GM12878 (cell line): Measurements from ENCODE around the gene ADCY5. TPM values are rescaled to one million over a fixed set of nuclear protein-coding genes. Genes with fewer than 3 reads are reported as not detected.

Experiments used
- ATAC-seq: fragments of 200-7000 bp; cut with Tn5 transposase; 3 replicates; pipeline ENCODE4 v1.9.1; 2020; ENCODE audit warnings: mild to moderate bottlenecking, moderate library complexity
- BruUV-seq: library from RNA; stranded (reverse); fragments of 400-500 nt; replicated peaks from 2 replicates; lab custom pipeline; 2021; lab: Mats Ljungman, UMichigan
- CTCF ChIA-PET: fragments of 300-600 bp; sonication (Branson Sonifier 250); formaldehyde crosslinking; extraction: SDS; loops from one replicate; lab custom pipeline; 2021; ENCODE audit warnings: inconsistent platforms; lab: Yijun Ruan, JAX
- POLR2A ChIA-PET: fragments of 350-600 bp; formaldehyde crosslinking; extraction: SDS; loops from one replicate; lab custom pipeline; 2021; ENCODE audit warnings: inconsistent platforms; lab: Charles Lee
- RAD21 ChIA-PET: fragments of 300-600 bp; sonication (Branson Sonifier 250); formaldehyde crosslinking; loops from one replicate; lab custom pipeline; 2023; ENCODE audit warnings: antibody characterized with exemption; ENCODE audit not compliant: unreplicated experiment; lab: Charles Lee
- SMC1A ChIA-PET: fragments of 300-600 bp; sonication (Branson Sonifier 250); formaldehyde crosslinking; loops from one replicate; lab custom pipeline; 2023; ENCODE audit not compliant: unreplicated experiment, uncharacterized antibody; lab: Charles Lee
- DNase-seq: peaks from one replicate; pipeline ENCODE4 v3.0.0-alpha.2; 2011; ENCODE audit warnings: low read depth, low spot score
- FAIRE-seq: peaks from 3 replicates; lab custom pipeline; 2011; peaks lifted over from hg19 to GRCh38; lab: Jason Lieb, UNC
- H2AFZ ChIP-seq: 2 replicates; pipeline ENCODE4 v1.6.0; 2011; ENCODE audit warnings: low read depth, low read length, control low read depth; ENCODE audit not compliant: control insufficient read depth
- H3K27ac ChIP-seq: 2 replicates; pipeline ENCODE4 v1.5.1; 2011; ENCODE audit warnings: control low read depth; ENCODE audit not compliant: control insufficient read depth, insufficient read depth
- H3K27me3 ChIP-seq, 2 experiments: replicated peaks in 1 of 2; 2 replicates each; pipeline versions ENCODE4 v1.6.0 to v1.6.1; 2011; ENCODE audit warnings: low read length in 1 of 2; ENCODE audit not compliant: control insufficient read depth in 2 of 2, insufficient read depth in 2 of 2
- H3K36me3 ChIP-seq, 2 experiments: 2 replicates each; pipeline ENCODE4 v1.5.1; 2011; ENCODE audit warnings: low read length in 1 of 2; ENCODE audit not compliant: control insufficient read depth in 2 of 2, insufficient read depth in 2 of 2
- H3K4me1 ChIP-seq: 2 replicates; pipeline ENCODE4 v1.6.1; 2011; ENCODE audit warnings: mild to moderate bottlenecking, low read length, moderate library complexity, mixed read lengths; ENCODE audit not compliant: control insufficient read depth, insufficient read depth
- H3K4me2 ChIP-seq: 2 replicates; pipeline ENCODE4 v1.6.0; 2011; ENCODE audit warnings: control low read depth; ENCODE audit not compliant: control insufficient read depth, insufficient read depth
- H3K4me3 ChIP-seq: fragments of 200-600 bp; sonication (generic); 2 replicates; pipeline ENCODE4 v1.5.1; 2016
- H3K79me2 ChIP-seq: 2 replicates; pipeline ENCODE4 v1.6.0; 2011; ENCODE audit warnings: low read length; ENCODE audit not compliant: control insufficient read depth, insufficient read depth
- H3K9ac ChIP-seq: 2 replicates; pipeline ENCODE4 v1.8.0; 2011; ENCODE audit warnings: low read length, control low read depth, mixed read lengths; ENCODE audit not compliant: control insufficient read depth, insufficient read depth
- H3K9me3 ChIP-seq: replicated peaks from 3 replicates; pipeline ENCODE4 v1.5.1; 2011; ENCODE audit warnings: mild to moderate bottlenecking, low read length; ENCODE audit not compliant: control insufficient read depth, insufficient read depth
- H4K20me1 ChIP-seq: 2 replicates; pipeline ENCODE4 v1.6.0; 2011; ENCODE audit not compliant: control insufficient read depth, insufficient read depth
- EZH2 ChIP-seq: IDR thresholded peaks from 2 replicates; pipeline ENCODE4 v1.6.1; 2012; ENCODE audit warnings: low read depth, mild to moderate bottlenecking, control low read depth, inconsistent platforms, low read length, borderline replicate concordance; ENCODE audit not compliant: control insufficient read depth
- HDAC6 ChIP-seq: fragments of 200-600 bp; sonication (generic); IDR thresholded peaks from one replicate; pipeline ENCODE4 v1.8.0; 2017; ENCODE audit warnings: antibody characterized with exemption; ENCODE audit not compliant: unreplicated experiment
- MEF2A ChIP-seq: IDR thresholded peaks from 2 replicates; pipeline ENCODE4 v1.6.1; 2011; ENCODE audit warnings: low read depth, mild to moderate bottlenecking, low read length, moderate library complexity; ENCODE audit not compliant: insufficient read depth
- MEF2B ChIP-seq: fragments of 450-650 bp; IDR thresholded peaks from 2 replicates; pipeline ENCODE4 v1.6.1; 2018; ENCODE audit warnings: mild to moderate bottlenecking, moderate library complexity; ENCODE audit not compliant: partially characterized antibody, poor library complexity, severe bottlenecking
- NR2C1 ChIP-seq: fragments of 450-650 bp; IDR thresholded peaks from 2 replicates; pipeline ENCODE4 v1.6.1; 2017; ENCODE audit warnings: antibody characterized with exemption, mild to moderate bottlenecking, moderate library complexity
- REST ChIP-seq: IDR thresholded peaks from 2 replicates; pipeline ENCODE4 v1.6.1; 2012; ENCODE audit warnings: mild to moderate bottlenecking, low read depth, low read length
- SMAD1 ChIP-seq: fragments of 450-650 bp; IDR thresholded peaks from 2 replicates; pipeline ENCODE4 v1.6.1; 2018; ENCODE audit warnings: mild to moderate bottlenecking, low read depth; ENCODE audit not compliant: partially characterized antibody
- STAT3 ChIP-seq: IDR thresholded peaks from 2 replicates; pipeline ENCODE4 v1.6.1; 2011; ENCODE audit warnings: low read depth, low read length, improper control_type of control experiment
- TAF1 ChIP-seq: IDR thresholded peaks from 2 replicates; pipeline ENCODE4 v1.6.1; 2011; ENCODE audit warnings: mild to moderate bottlenecking, low read depth, low read length, borderline replicate concordance
- TBL1XR1 ChIP-seq: IDR thresholded peaks from 2 replicates; pipeline ENCODE4 v1.6.1; 2012; ENCODE audit warnings: low read depth, low read length, improper control_type of control experiment
- WGBS: methylation state at CpG from one replicate; pipeline ENCODE4 v1.1.6; 2016; ENCODE audit warnings: low lambda C conversion rate; ENCODE audit not compliant: insufficient replicate concordance, insufficient coverage; ENCODE audit errors: missing lambda C conversion rate; 5-methylcytosine and 5-hydroxymethylcytosine counted together
- in situ Hi-C: fragments of 300-500 bp; cut with MboI; formaldehyde crosslinking; loops from 9 replicates; pipeline ENCODE4 v1.14.3; 2018; ENCODE audit warnings: mixed read lengths
- intact Hi-C: fragments of 100-400 bp; cut with micrococcal nuclease; formaldehyde crosslinking; loops from one replicate; pipeline ENCODE4 v1.14.2; 2022; ENCODE audit not compliant: unreplicated experiment
- polyA plus RNA-seq, 11 experiments: library from polyadenylated mRNA; depleted of rRNA in 4 of 11; unstranded in 6 of 11; stranded (reverse) in 5 of 11; fragments of >200 nt; fragmentation: Nextera tagmentation in 4 of 11; fragmentation: Illumina TruSeq in 1 of 11; extraction: Ambion mirVana in 4 of 11; extraction: Trizol in 1 of 11; gene quantifications; 1 replicate in 1 of 11; 2 replicates in 10 of 11; pipeline versions ENCODE4 v1.2.1 to v1.2.3, GENCODE V29; 2011 to 2016; ENCODE audit warnings: inconsistent platforms in 2 of 11, missing spikeins in 2 of 11, low read depth in 1 of 11
- total RNA-seq, 4 experiments: library from RNA; depleted of rRNA in 3 of 4; stranded (reverse); fragments of >200 nt in 3 of 4; fragmentation: Illumina TruSeq in 1 of 4; extraction: Trizol in 1 of 4; gene quantifications; 2 replicates each; pipeline versions ENCODE4 v1.2.1 to v1.2.3, GENCODE V29; 2013 to 2021
- TF ChIP-seq, protein P1 (sequence below): fragments of 450-650 bp; IDR thresholded peaks from 2 replicates; pipeline ENCODE4 v1.6.1; 2017; ENCODE audit warnings: mild to moderate bottlenecking, moderate library complexity
- TF ChIP-seq, protein P2 (sequence below): fragments of 450-650 bp; IDR thresholded peaks from 2 replicates; pipeline ENCODE4 v1.6.1; 2017; ENCODE audit warnings: antibody characterized with exemption, mild to moderate bottlenecking, moderate library complexity

Gene ADCY5
- total and polyA plus RNA-seq, 10 of the 15 experiments (the other 5 are each of a cell fraction or from before 2014, with no cell fraction given): under 0.01 to 0.24 (median 0.02) TPM; not detected in 4

DNA sequence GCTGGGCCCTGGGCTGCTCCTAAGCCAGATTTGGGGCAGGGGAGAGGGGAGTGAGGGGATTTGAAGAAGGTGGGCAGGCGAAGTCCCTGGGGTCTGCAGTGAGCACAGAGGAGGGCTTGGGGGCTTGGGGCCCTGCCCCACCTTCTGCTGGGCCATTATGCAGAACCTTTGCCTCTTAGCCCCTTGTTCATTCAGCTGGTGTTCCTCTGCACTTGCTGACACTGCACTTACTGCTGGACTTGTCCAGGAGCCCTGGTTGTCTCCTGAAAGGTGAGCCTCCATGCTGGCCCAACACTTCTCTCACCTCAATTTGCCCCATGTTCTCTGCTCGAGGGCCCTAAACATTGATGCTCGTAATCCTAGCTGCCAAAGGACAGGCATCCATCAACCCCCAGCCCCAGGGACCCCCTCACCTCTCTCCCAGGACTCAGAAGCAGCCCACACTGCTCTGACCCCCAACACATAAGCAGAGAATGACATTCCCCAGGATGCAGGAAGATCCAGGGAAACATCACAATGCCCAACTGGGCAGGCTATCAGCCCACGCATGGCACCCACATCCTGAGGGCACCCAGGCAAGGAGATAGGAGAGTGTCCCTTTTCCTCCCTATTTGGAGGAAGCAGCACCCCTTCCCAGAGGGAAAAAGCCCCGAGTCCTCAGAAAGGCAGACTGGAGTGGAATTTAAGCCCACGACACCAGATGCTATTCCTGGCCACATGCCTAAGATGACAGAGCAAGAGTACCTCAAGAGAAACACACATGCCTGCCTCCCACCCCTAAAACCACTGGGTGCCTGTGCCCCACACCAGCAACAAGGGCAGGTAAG, 76.8 kb downstream of the ADCY5 start:
- Histone ChIP-seq H3K4me1 (no peaks in the 10 kb centered on the region), H3K27ac (no peak overlapping the region), H3K9me3 (no peaks in the 10 kb centered on the region; the same call in 2 of the 3 replicates), H2AFZ (no peak overlapping the region), H3K36me3 (no peaks in the 10 kb centered on the region), H4K20me1 (no peaks in the 10 kb centered on the region; the same call in 1 of the 2 replicates), H3K79me2 (no peaks in the 10 kb centered on the region), H3K4me3 (no peak overlapping the region), H3K27me3 (no peaks in the 10 kb centered on the region), H3K4me2 (no peak overlapping the region), H3K9ac (no peak overlapping the region)
- WGBS: 17% methylated on average over 6 of the region's 6 CpGs
- FAIRE-seq (no peak), DNase-seq (no peak), ATAC-seq (no peak)
- SMC1A ChIA-PET: interaction anchor here (1.2 kb wide), 1 partner anchor 16 kb away, joined by 4 read pairs; no protein-coding TSS in a partner anchor
- in situ Hi-C loops (no loop called here), intact Hi-C loops (no loop called here)
- POLR2A ChIA-PET: no interaction called here
- CTCF ChIA-PET: interaction anchor here (0.6 kb wide), 1 partner anchor 351 kb away, joined by 4 read pairs; no protein-coding TSS in a partner anchor
- RAD21 ChIA-PET: no interaction called here
- no TSS peak for BruUV-seq
- TF ChIP-seq STAT3 (no peak), TAF1 (no peak), TBL1XR1 (no peak), MEF2B (no peak), EZH2 (no peak), SMAD1 (no peak), NR2C1 (no peak), HDAC6 (no peak), REST (no peak), MEF2A (no peak)
- TF ChIP-seq, protein P1, sequence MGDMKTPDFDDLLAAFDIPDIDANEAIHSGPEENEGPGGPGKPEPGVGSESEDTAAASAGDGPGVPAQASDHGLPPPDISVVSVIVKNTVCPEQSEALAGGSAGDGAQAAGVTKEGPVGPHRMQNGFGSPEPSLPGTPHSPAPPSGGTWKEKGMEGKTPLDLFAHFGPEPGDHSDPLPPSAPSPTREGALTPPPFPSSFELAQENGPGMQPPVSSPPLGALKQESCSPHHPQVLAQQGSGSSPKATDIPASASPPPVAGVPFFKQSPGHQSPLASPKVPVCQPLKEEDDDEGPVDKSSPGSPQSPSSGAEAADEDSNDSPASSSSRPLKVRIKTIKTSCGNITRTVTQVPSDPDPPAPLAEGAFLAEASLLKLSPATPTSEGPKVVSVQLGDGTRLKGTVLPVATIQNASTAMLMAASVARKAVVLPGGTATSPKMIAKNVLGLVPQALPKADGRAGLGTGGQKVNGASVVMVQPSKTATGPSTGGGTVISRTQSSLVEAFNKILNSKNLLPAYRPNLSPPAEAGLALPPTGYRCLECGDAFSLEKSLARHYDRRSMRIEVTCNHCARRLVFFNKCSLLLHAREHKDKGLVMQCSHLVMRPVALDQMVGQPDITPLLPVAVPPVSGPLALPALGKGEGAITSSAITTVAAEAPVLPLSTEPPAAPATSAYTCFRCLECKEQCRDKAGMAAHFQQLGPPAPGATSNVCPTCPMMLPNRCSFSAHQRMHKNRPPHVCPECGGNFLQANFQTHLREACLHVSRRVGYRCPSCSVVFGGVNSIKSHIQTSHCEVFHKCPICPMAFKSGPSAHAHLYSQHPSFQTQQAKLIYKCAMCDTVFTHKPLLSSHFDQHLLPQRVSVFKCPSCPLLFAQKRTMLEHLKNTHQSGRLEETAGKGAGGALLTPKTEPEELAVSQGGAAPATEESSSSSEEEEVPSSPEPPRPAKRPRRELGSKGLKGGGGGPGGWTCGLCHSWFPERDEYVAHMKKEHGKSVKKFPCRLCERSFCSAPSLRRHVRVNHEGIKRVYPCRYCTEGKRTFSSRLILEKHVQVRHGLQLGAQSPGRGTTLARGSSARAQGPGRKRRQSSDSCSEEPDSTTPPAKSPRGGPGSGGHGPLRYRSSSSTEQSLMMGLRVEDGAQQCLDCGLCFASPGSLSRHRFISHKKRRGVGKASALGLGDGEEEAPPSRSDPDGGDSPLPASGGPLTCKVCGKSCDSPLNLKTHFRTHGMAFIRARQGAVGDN: no peak
- TF ChIP-seq, protein P2, sequence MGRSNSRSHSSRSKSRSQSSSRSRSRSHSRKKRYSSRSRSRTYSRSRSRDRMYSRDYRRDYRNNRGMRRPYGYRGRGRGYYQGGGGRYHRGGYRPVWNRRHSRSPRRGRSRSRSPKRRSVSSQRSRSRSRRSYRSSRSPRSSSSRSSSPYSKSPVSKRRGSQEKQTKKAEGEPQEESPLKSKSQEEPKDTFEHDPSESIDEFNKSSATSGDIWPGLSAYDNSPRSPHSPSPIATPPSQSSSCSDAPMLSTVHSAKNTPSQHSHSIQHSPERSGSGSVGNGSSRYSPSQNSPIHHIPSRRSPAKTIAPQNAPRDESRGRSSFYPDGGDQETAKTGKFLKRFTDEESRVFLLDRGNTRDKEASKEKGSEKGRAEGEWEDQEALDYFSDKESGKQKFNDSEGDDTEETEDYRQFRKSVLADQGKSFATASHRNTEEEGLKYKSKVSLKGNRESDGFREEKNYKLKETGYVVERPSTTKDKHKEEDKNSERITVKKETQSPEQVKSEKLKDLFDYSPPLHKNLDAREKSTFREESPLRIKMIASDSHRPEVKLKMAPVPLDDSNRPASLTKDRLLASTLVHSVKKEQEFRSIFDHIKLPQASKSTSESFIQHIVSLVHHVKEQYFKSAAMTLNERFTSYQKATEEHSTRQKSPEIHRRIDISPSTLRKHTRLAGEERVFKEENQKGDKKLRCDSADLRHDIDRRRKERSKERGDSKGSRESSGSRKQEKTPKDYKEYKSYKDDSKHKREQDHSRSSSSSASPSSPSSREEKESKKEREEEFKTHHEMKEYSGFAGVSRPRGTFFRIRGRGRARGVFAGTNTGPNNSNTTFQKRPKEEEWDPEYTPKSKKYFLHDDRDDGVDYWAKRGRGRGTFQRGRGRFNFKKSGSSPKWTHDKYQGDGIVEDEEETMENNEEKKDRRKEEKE: no peak
